Aorta (tissue), 5 donors: ENCODE measurements around the gene DMRTC2. TPM values are rescaled to one million over a fixed set of nuclear protein-coding genes. Genes with fewer than 3 reads are reported as not detected.

ENCODE experiments used
- ATAC-seq: fragments of 200-7000 bp; cut with Tn5 transposase; one replicate; pipeline ENCODE4 v1.9.1; 2022; ENCODE audit warnings: moderate library complexity; ENCODE audit not compliant: low FRiP score
- DNase-seq, 2 donors: peaks; one replicate each; pipeline ENCODE4 v3.0.0-alpha.2; 2020
- H3K27ac ChIP-seq, 2 donors: one replicate each; pipeline ENCODE4 v1.5.1; 2013; ENCODE audit warnings: low read length in 2 of 2, mild to moderate bottlenecking in 2 of 2, moderate library complexity in 2 of 2, control low read depth in 1 of 2, inconsistent platforms in 1 of 2, low read depth in 1 of 2
- H3K27me3 ChIP-seq, 2 donors: one replicate each; pipeline ENCODE4 v1.6.1; 2013; ENCODE audit warnings: control low read depth in 1 of 2, low read length in 1 of 2, mild to moderate bottlenecking in 1 of 2, moderate library complexity in 1 of 2; ENCODE audit not compliant: insufficient read depth in 2 of 2, control insufficient read depth in 1 of 2
- H3K36me3 ChIP-seq, 2 donors: one replicate each; pipeline ENCODE4 v1.6.1; 2013; ENCODE audit warnings: control low read depth in 1 of 2, low read length in 1 of 2, mild to moderate bottlenecking in 1 of 2; ENCODE audit not compliant: insufficient read depth in 2 of 2, control insufficient read depth in 1 of 2
- H3K4me1 ChIP-seq, 2 donors: one replicate each; pipeline ENCODE4 v1.6.1; 2013; ENCODE audit warnings: low read length in 2 of 2, control low read depth in 1 of 2, mild to moderate bottlenecking in 1 of 2, moderate library complexity in 1 of 2; ENCODE audit not compliant: insufficient read depth in 2 of 2, control insufficient read depth in 1 of 2
- H3K4me3 ChIP-seq, 2 donors: one replicate each; pipeline ENCODE4 v1.5.1; 2013; ENCODE audit warnings: low read length in 2 of 2, control low read depth in 1 of 2, mild to moderate bottlenecking in 1 of 2
- H3K9me3 ChIP-seq: one replicate; pipeline ENCODE4 v1.6.1; 2013; ENCODE audit warnings: mild to moderate bottlenecking, low read length; ENCODE audit not compliant: control insufficient read depth
- WGBS, 2 donors: extraction: QIAGEN DNeasy Blood & Tissue Kit; methylation state at CpG; one replicate each; pipeline ENCODE4 v1.1.7; 2013; 5-methylcytosine and 5-hydroxymethylcytosine counted together
- intact Hi-C, 2 donors: fragments of 100-400 bp; cut with DNase I; formaldehyde crosslinking; loops; one replicate each; pipeline versions ENCODE4 v1.14.2 to v1.15.0; 2022
- polyA plus RNA-seq, 2 donors: library from polyadenylated mRNA; stranded (reverse); fragments of 200-250 nt; gene quantifications; one replicate each; pipeline ENCODE4 v1.2.3, GENCODE V29; 2013
- total RNA-seq, 2 donors: library from RNA; stranded (reverse); fragmentation: NEBNext Ultra II Directional; extraction: Animal tissue kit (Norgen Biotek cat#: 25700); gene quantifications; one replicate each; pipeline ENCODE4 v1.2.1, GENCODE V29; 2021
- donor health status: healthy with polysubstance abuse.
- donor health status: Bipolar disorder and iron deficiency.
- donor health status: DM: no; HTN: no; CAD: no.
- donor health status: DM: no; HTN: no; CAD: no.
- donor health status: DM: yes; HTN: yes; CAD: no.

DMRTC2 gene
- total and polyA plus RNA-seq, 4 donors = not detected

DNA sequence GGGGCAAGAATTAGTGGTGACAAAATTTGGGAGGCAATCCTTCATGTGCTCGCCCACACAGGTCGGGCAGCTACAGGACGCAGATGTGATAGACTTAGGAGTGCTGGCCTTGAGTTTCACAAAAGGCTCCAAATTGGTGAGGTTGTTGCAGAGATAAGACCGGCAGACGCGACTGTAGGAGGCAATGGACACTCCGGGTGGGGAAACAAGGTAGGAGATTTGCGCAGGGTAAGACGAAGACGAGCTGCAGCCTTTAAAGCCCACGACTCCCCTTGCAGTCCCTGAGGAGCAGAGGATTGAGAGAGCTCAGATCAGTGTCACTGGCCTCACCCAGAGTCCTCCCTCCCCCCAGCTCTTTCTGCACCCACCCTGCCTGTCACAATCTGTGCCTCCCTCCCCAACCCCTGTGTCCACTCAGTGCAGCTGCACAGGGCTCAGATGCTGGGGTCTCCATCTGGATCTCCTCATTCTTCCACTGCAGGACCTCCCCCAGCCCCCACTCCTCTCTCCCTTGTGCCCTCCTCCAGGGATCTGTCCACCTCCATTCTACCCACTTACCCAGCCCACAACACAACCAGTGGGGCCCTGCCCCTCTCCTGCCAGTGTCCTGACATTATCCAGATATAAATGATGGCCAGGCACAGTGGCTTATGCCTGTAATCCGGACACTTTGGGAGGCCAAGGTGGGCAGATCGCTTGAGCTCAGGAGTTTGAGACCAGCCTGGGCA, 6.7 kb upstream of the DMRTC2 start:
- Histone ChIP-seq H3K4me1 (no peaks in the 10 kb centered on the region), H3K9me3 (no peaks in the 10 kb centered on the region), H3K4me3 (no peak overlapping the region), H3K36me3 (no peaks in the 10 kb centered on the region), H3K27me3 (no peaks in the 10 kb centered on the region), H3K27ac (no peak overlapping the region)
- intact Hi-C loops = no loop called here
- DNase-seq (no peak), ATAC-seq (no peak)
- 61 to 63% methylated on average over 13 of the region's 13 CpGs for WGBS, 2 donors

DNA sequence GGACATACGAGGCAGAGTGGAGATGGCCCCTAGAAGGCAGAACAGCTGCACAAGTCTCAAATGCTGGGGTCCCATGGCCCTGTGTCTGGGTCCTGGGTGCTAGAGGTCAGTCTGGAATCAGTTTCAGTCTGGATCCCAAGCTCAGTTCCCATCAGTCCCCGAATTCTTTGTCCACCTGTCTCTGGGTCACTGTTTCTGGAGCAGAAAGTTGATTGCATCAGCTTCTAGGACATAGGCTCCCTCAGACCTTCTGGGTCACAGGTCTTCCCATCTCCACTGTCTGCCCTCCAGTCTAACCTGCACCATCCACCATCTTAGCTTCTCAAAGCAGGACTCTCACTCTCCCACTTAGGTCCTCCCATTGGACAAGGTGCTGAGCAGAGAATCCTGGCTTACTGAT, 5.6 kb upstream of the DMRTC2 start:
- DNase-seq (no peak), ATAC-seq (no peak)
- Histone ChIP-seq H3K4me1 (no peaks in the 10 kb centered on the region), H3K27me3 (no peaks in the 10 kb centered on the region), H3K27ac (no peak overlapping the region), H3K9me3 (no peaks in the 10 kb centered on the region), H3K36me3 (no peaks in the 10 kb centered on the region), H3K4me3 (no peak overlapping the region)
- 62 to 64% methylated on average over 2 of the region's 2 CpGs for WGBS, 2 donors
- intact Hi-C loops = no loop called here

DNA sequence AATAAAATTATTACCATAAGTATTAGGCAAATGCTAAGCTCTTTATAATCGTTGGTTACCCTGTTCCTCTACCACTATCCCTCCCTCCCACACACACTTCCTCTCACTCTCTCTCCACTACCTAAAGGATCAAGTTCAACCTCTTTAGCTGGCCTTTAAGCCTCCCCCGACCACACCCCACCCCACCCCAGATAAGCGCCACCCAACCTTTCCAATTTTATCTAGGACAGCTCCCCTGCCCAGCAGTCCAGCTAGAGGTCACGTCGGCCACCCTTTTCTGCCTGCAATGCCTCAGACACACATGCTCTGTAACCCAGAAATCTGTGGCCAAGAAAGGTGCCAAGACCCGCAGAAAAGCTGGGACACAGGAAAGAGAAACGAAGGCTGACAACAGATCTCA, 1.5 kb upstream of the DMRTC2 start:
- DNase-seq (no peak), ATAC-seq (no peak)
- no peak overlapping the region for H3K4me3 ChIP-seq
- intact Hi-C loops = no loop called here
- no peak overlapping the region for H3K27ac ChIP-seq
- WGBS, 2 donors = 64 to 69% methylated on average over 7 of the region's 7 CpGs
- H3K9me3 ChIP-seq = no peaks in the 10 kb centered on the region
- no peaks in the 10 kb centered on the region for H3K36me3 ChIP-seq
- H3K27me3 ChIP-seq = no peaks in the 10 kb centered on the region
- no peaks in the 10 kb centered on the region for H3K4me1 ChIP-seq

DNA sequence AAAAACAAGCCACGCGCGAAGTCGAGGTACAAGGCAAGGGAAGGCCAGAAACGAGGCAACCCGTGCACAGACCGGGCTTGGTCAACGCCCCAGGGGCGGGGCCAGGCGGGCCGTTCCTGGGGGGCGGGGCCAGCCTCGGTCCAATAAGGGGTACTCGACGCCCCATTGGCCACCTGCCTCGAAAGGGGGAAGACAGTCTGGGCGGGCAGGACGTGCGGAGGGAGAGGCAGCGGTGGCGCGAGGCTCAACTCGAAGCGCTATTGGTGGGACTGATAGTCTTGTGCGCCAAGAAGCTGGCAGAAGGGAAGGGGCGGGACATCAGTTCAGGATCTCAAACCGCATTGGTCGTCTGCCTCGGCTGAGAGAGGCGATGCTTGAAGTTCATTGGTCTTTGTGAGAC, 241 bp upstream of the DMRTC2 start, which contains the start of gene LYPD4:
TSS of gene LYPD4 (minus strand) at position 83 of the 400 bp plus-strand sequence. CDS start 5,398 bp downstream, outside the sequence.
- Histone ChIP-seq H3K27ac (no peak within 1 kb of the TSS), H3K27me3 (no peaks in the 10 kb centered on the region)
- no peak for ATAC-seq

DNA sequence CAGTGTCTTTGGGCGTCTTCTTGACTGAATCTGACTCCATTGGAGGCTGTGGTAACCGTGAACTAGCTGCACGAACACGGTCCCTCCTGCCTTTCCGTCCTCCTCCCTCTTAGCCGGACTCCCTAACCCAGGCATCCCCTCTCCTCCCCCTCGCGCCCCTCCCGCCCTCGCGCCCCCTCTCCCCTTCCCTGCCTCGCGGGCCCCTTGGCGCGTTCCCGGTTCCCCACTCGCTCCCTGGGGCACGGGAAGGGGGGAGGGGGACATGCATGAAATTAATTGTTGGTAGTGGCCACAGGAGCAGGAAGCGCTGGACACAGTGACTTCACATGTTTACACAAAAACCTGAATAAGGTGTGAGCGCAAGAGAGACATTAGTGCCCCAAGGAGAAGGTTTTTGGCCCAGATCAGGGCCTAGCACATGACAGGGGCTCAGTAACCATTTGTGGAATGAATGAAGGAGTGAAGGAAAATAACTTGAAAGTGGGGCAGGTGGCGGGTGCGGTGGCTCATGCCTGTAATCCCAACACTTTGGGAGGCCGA, 279 bp downstream of the DMRTC2 start:
- Histone ChIP-seq H3K9me3 (no peaks in the 10 kb centered on the region), H3K27me3 (no peaks in the 10 kb centered on the region), H3K27ac (no peak overlapping the region), H3K4me3 (no peak overlapping the region), H3K36me3 (no peaks in the 10 kb centered on the region), H3K4me1 (no peaks in the 10 kb centered on the region)
- intact Hi-C loops = no loop called here
- 90% methylated on average over 15 to 23 of the region's 23 CpGs for WGBS, 2 donors
- no peak for ATAC-seq
- DNase-seq = no peak

More for the DNA sequence above, 241 bp upstream of the DMRTC2 start, which contains the start of gene LYPD4:
- H3K9me3 ChIP-seq = no peaks in the 10 kb centered on the region
- intact Hi-C loops = no loop called here
- H3K4me3 ChIP-seq = no peak within 1 kb of the TSS
- no peak for DNase-seq
- no peaks in the 10 kb centered on the region for H3K4me1 ChIP-seq
- no peaks in the 10 kb centered on the region for H3K36me3 ChIP-seq
- 79 to 80% methylated on average over 30 of the region's 30 CpGs for WGBS, 2 donors

DNA sequence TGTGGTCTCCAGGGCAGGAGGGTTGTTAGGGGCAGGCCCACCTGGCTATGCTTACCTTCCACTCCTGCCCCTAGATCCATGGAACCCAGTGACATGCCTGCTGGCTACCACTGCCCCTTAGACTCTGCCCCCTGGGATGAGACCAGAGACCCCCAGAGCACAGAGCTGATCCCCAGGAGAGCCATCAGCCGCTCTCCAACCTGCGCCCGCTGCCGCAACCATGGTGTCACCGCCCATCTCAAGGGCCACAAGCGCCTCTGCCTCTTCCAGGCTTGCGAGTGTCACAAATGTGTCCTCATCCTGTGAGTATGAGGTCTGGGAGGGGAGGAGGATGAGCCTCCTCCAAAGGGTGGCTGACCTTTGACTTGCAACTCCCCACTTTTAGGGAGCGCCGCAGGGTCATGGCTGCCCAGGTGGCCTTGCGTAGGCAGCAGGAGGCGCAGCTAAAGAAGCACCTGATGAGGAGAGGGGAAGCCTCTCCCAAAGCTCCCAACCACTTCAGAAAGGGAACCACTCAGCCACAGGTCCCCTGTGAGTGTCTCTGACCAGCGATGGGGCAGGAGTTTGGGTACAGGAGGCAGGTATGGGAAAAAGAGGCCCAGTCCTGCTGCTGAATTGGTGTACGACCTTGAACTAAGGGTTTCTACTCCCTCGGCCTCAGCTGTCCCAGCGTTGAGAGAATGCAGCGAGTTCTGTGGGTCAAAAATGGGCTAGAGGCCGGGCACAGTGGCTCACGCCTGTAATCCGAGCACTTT, 2.7 kb downstream of the DMRTC2 start:
- Histone ChIP-seq H3K9me3 (no peaks in the 10 kb centered on the region), H3K4me3 (no peak overlapping the region), H3K4me1 (no peaks in the 10 kb centered on the region), H3K27ac (no peak overlapping the region), H3K27me3 (no peaks in the 10 kb centered on the region), H3K36me3 (no peaks in the 10 kb centered on the region)
- DNase-seq (no peak), ATAC-seq (no peak)
- intact Hi-C loops = no loop called here
- 88 to 89% methylated on average over 19 of the region's 19 CpGs for WGBS, 2 donors

DNA sequence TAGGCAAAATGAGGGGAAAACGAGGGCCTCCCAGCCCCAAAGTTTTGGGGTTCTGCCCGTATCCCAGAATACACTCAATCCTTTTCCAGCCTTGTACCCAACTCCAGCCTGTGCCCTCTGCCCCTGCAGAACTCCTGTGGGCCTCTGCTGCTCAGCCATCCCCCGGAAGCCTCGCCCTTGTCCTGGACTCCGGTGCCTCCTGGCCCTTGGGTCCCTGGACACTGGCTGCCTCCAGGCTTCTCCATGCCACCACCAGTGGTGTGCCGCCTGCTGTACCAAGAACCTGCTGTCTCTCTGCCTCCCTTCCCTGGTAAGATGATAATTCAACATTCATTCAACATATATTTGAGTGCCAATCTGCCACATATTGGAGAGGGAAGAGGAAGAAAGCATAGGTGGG, 3.8 kb downstream of the DMRTC2 start:
- intact Hi-C loops = no loop called here
- H3K9me3 ChIP-seq = no peaks in the 10 kb centered on the region
- no peaks in the 10 kb centered on the region for H3K36me3 ChIP-seq
- DNase-seq = no peak
- H3K4me1 ChIP-seq = no peaks in the 10 kb centered on the region
- H3K27me3 ChIP-seq = no peaks in the 10 kb centered on the region
- no peak overlapping the region for H3K4me3 ChIP-seq
- WGBS, 2 donors = 81 to 82% methylated on average over 6 of the region's 6 CpGs
- no peak for ATAC-seq
- no peak overlapping the region for H3K27ac ChIP-seq

DNA sequence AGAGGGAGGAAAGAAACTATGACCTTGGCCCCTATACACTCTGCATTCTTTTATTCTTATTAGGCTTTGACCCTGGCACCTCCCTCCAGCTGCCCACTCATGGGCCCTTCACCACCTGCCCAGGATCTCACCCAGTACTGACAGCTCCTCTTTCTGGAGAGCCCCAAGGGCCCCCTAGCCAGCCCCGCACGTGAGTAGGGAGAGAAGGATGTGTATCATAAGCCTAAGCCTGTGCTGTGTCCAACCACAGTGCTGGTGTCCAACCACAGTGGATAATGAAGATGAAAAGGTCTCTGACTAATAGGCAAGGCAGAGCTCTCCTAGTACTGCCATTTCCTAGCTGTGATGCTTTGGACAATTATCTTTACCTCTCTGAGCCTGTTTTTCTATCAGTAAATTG, 4.2 kb downstream of the DMRTC2 start:
- WGBS, 2 donors = 65 to 79% methylated on average over 2 of the region's 2 CpGs
- no peaks in the 10 kb centered on the region for H3K36me3 ChIP-seq
- no peaks in the 10 kb centered on the region for H3K9me3 ChIP-seq
- no peaks in the 10 kb centered on the region for H3K27me3 ChIP-seq
- DNase-seq (no peak), ATAC-seq (no peak)
- no peak overlapping the region for H3K27ac ChIP-seq
- H3K4me3 ChIP-seq = no peak overlapping the region
- intact Hi-C loops = no loop called here
- H3K4me1 ChIP-seq = no peaks in the 10 kb centered on the region
